AG04450 (cell line): ENCODE measurements around the gene CACNA1F. TPM values are rescaled to one million over a fixed set of nuclear protein-coding genes. Genes with fewer than 3 reads are reported as not detected.

ENCODE experiments used
- CTCF ChIA-PET: fragments of 300-600, 350-600 bp; formaldehyde crosslinking; extraction: SDS; loops from one replicate; lab custom pipeline; 2022; ENCODE audit warnings: antibody characterized with exemption, inconsistent platforms; lab: Charles Lee
- POLR2A ChIA-PET: fragments of 350-600 bp; formaldehyde crosslinking; extraction: SDS; loops from one replicate; lab custom pipeline; 2021; ENCODE audit warnings: antibody characterized with exemption, inconsistent platforms; lab: Yijun Ruan, JAX
- DNase-seq: peaks from one replicate; pipeline ENCODE4 v3.0.0-alpha.2; 2011; ENCODE audit warnings: low read depth, low spot score
- H3K27ac ChIP-seq: one replicate; pipeline ENCODE4 v1.5.1; 2012; ENCODE audit warnings: low read depth, low read length, control low read depth
- H3K27me3 ChIP-seq: one replicate; pipeline ENCODE4 v1.6.0; 2012; ENCODE audit warnings: low read length; ENCODE audit not compliant: control insufficient read depth, insufficient read depth
- H3K4me3 ChIP-seq: 2 replicates; pipeline ENCODE4 v1.5.1; 2011; ENCODE audit warnings: mild to moderate bottlenecking, low read depth, low read length, control low read depth
- H3K9me3 ChIP-seq: 2 replicates; pipeline ENCODE4 v1.5.1; 2012; ENCODE audit warnings: low read length; ENCODE audit not compliant: control insufficient read depth, insufficient read depth
- CTCF ChIP-seq: IDR thresholded peaks from 2 replicates; pipeline ENCODE4 v1.5.1; 2011; ENCODE audit warnings: low read depth, low read length, control low read depth, inconsistent platforms
- polyA plus RNA-seq: library from polyadenylated mRNA; depleted of rRNA; stranded (reverse); fragments of >200 nt; gene quantifications from 2 replicates; pipeline ENCODE4 v1.2.3, GENCODE V29; 2011

The CACNA1F gene
- polyA plus RNA-seq, 1 experiment = not detected

- H3K27ac ChIP-seq = no peak overlapping the region
- H3K4me3 ChIP-seq = no peak overlapping the region
- DNase-seq = no peak
- H3K27me3 ChIP-seq = no peaks in the 10 kb centered on the region
- no peaks in the 10 kb centered on the region for H3K9me3 ChIP-seq
- TF ChIP-seq CTCF = no peak
- CTCF ChIA-PET = no interaction called here
- POLR2A ChIA-PET = no interaction called here
Observed at GRCh38 chrX:49179358-49179757, 53.8 kb downstream of the CACNA1F start.

- no peak for TF ChIP-seq CTCF
- Histone ChIP-seq H3K4me3 (no peak overlapping the region), H3K27me3 (no peaks in the 10 kb centered on the region), H3K27ac (no peak overlapping the region), H3K9me3 (no peaks in the 10 kb centered on the region)
- ChIA-PET POLR2A (no interaction called here), CTCF (no interaction called here)
- no peak for DNase-seq
Observed at GRCh38 chrX:49178537-49178936, 54.6 kb downstream of the CACNA1F start.

GRCh38 chrX:49177873-49178480 is 55.2 kb downstream of the CACNA1F start:
- no peak for TF ChIP-seq CTCF
- Histone ChIP-seq H3K27ac (no peak overlapping the region), H3K4me3 (no peak overlapping the region), H3K27me3 (no peaks in the 10 kb centered on the region), H3K9me3 (no peaks in the 10 kb centered on the region)
- POLR2A ChIA-PET = no interaction called here
- DNase-seq = no peak
- CTCF ChIA-PET = interaction anchor here (0.5 kb wide), 1 partner anchor 81 kb away, joined by 3 read pairs; no protein-coding TSS in a partner anchor

GRCh38 chrX:49177338-49177833 is 55.8 kb downstream of the CACNA1F start:
- no peak for TF ChIP-seq CTCF
- H3K27ac ChIP-seq = no peak overlapping the region
- CTCF ChIA-PET = no interaction called here
- POLR2A ChIA-PET = no interaction called here
- H3K9me3 ChIP-seq = no peaks in the 10 kb centered on the region
- DNase-seq = no peak
- H3K4me3 ChIP-seq = no peak overlapping the region
- no peaks in the 10 kb centered on the region for H3K27me3 ChIP-seq

GRCh38 chrX:49176421-49177326 is 56.5 kb downstream of the CACNA1F start:
- CTCF ChIA-PET = no interaction called here
- Histone ChIP-seq H3K27me3 (no peaks in the 10 kb centered on the region), H3K4me3 (no peak overlapping the region), H3K27ac (no peak overlapping the region), H3K9me3 (no peaks in the 10 kb centered on the region)
- POLR2A ChIA-PET = no interaction called here
- DNase-seq = no peak
- no peak for TF ChIP-seq CTCF
